ENCODE data around the gene RIC1. TPM values are rescaled to one million over a fixed set of nuclear protein-coding genes. Genes with fewer than 3 reads are reported as not detected.

Gene RIC1
- total RNA-seq, 1 donor from 2014 or later: 20.4 TPM

GRCh38 chr9:5695860-5696259 is 67.0 kb downstream of the RIC1 start:
- Mint-ChIP-seq H3K4me3 (ENCODE audit: unreplicated experiment) (no peak overlapping the region), H3K27ac (ENCODE audit: unreplicated experiment) (no peak overlapping the region), H3K4me1 (ENCODE audit: unreplicated experiment) (peaks cover 3% of the 10 kb centered on the region), H3K9me3 (ENCODE audit: unreplicated experiment) (no peaks in the 10 kb centered on the region), H3K36me3 (ENCODE audit: low read depth, unreplicated experiment) (no peaks in the 10 kb centered on the region), H3K27me3 (ENCODE audit: unreplicated experiment) (no peaks in the 10 kb centered on the region)
- no peak for DNase-seq (ENCODE audit: low spot score)
- TF ChIP-seq CTCF (IDR thresholded peaks at IDR 0.05; ENCODE audit: unreplicated experiment): no peak

DNA sequence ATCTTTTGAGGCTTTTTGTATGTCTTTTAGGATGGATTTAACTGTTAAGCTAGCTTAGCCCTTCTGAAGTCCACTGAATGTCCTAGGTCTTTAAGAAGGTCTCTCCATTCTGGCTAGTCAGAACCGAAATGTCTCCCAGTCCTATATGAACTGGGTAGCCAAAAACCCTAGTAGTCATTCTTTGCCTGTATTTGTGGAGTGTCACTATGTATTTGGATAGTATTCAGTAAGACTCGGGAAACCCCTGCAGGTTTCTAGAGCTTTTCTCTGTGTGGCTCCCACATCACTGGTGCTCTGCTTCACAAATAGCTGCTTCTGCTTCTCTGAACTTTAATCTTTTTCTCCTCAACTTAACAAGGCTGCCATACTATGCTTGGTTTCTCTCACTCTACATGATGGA is 68.0 kb downstream of the RIC1 start:
- TF ChIP-seq CTCF (IDR thresholded peaks at IDR 0.05; ENCODE audit: unreplicated experiment): no peak
- no peak for DNase-seq (ENCODE audit: low spot score)
- H3K27me3 Mint-ChIP-seq (ENCODE audit: unreplicated experiment): no peaks in the 10 kb centered on the region
- H3K4me1 Mint-ChIP-seq (ENCODE audit: unreplicated experiment): peaks cover 3% of the 10 kb centered on the region
- H3K4me3 Mint-ChIP-seq (ENCODE audit: unreplicated experiment): no peak overlapping the region
- no peaks in the 10 kb centered on the region for H3K9me3 Mint-ChIP-seq (ENCODE audit: unreplicated experiment)
- no peaks in the 10 kb centered on the region for H3K36me3 Mint-ChIP-seq (ENCODE audit: low read depth, unreplicated experiment)
- H3K27ac Mint-ChIP-seq (ENCODE audit: unreplicated experiment): no peak overlapping the region

GRCh38 chr9:5698004-5698403 is 69.1 kb downstream of the RIC1 start:
- DNase-seq (ENCODE audit: low spot score): no peak

GRCh38 chr9:5698810-5699556 is 70.1 kb downstream of the RIC1 start:
- DNase-seq (ENCODE audit: low spot score): no peak
- Mint-ChIP-seq H3K4me1 (ENCODE audit: unreplicated experiment) (no peaks in the 10 kb centered on the region), H3K27me3 (ENCODE audit: unreplicated experiment) (no peaks in the 10 kb centered on the region), H3K36me3 (ENCODE audit: low read depth, unreplicated experiment) (peaks cover 4% of the 10 kb centered on the region), H3K9me3 (ENCODE audit: unreplicated experiment) (no peaks in the 10 kb centered on the region), H3K4me3 (ENCODE audit: unreplicated experiment) (no peak overlapping the region), H3K27ac (ENCODE audit: unreplicated experiment) (no peak overlapping the region)
- no peak for TF ChIP-seq CTCF (IDR thresholded peaks at IDR 0.05; ENCODE audit: unreplicated experiment)

More at GRCh38 chr9:5698004-5698403, 69.1 kb downstream of the RIC1 start:
- Mint-ChIP-seq H3K9me3 (ENCODE audit: unreplicated experiment) (no peaks in the 10 kb centered on the region), H3K27me3 (ENCODE audit: unreplicated experiment) (no peaks in the 10 kb centered on the region), H3K4me1 (ENCODE audit: unreplicated experiment) (peaks cover 3% of the 10 kb centered on the region), H3K4me3 (ENCODE audit: unreplicated experiment) (no peak overlapping the region), H3K36me3 (ENCODE audit: low read depth, unreplicated experiment) (peaks cover 4% of the 10 kb centered on the region), H3K27ac (ENCODE audit: unreplicated experiment) (no peak overlapping the region)
- TF ChIP-seq CTCF (IDR thresholded peaks at IDR 0.05; ENCODE audit: unreplicated experiment): no peak

- no peaks in the 10 kb centered on the region for H3K27me3 Mint-ChIP-seq (ENCODE audit: unreplicated experiment)
- H3K9me3 Mint-ChIP-seq (ENCODE audit: unreplicated experiment): no peaks in the 10 kb centered on the region
- H3K36me3 Mint-ChIP-seq (ENCODE audit: low read depth, unreplicated experiment): peaks cover 22% of the 10 kb centered on the region
- H3K4me3 Mint-ChIP-seq (ENCODE audit: unreplicated experiment): no peak overlapping the region
- H3K4me1 Mint-ChIP-seq (ENCODE audit: unreplicated experiment): no peaks in the 10 kb centered on the region
- TF ChIP-seq CTCF (IDR thresholded peaks at IDR 0.05; ENCODE audit: unreplicated experiment): no peak
- DNase-seq (ENCODE audit: low spot score): no peak
- H3K27ac Mint-ChIP-seq (ENCODE audit: unreplicated experiment): no peak overlapping the region
These were observed 79.5 kb downstream of the RIC1 start for GRCh38 chr9:5708414-5708813.

All from endothelial cell (in vitro differentiated cells).